DLD1 (cell line): Measurements from ENCODE around the gene PDE4DIP.
"Not testable (repeated sequence)": the region's sequence is repeated elsewhere in the genome, so short reads cannot be mapped to it uniquely, and the experiment has no call there.

Experiments used
- in situ Hi-C: cut with HindIII; loops from 2 replicates; pipeline ENCODE4 v1.10.0; 2017; ENCODE audit warnings: low sequenced_read_pairs

The PDE4DIP gene

GRCh38 chr1:148918836-148919447 is 74.7 kb downstream of the PDE4DIP start:
- in situ Hi-C loops: not testable (repeated sequence)

GRCh38 chr1:148921047-148921446 is 76.8 kb downstream of the PDE4DIP start:
- in situ Hi-C loops: not testable (repeated sequence)

- in situ Hi-C loops: not testable (repeated sequence)
Observed at GRCh38 chr1:148923798-148924197, 79.6 kb downstream of the PDE4DIP start.

GRCh38 chr1:148927645-148928044 is 83.4 kb downstream of the PDE4DIP start:
- in situ Hi-C loops: not testable (repeated sequence)

- in situ Hi-C loops: not testable (repeated sequence)
Observed at GRCh38 chr1:148929253-148929652, 85.0 kb downstream of the PDE4DIP start.

- in situ Hi-C loops: not testable (repeated sequence)
Observed at GRCh38 chr1:148935381-148936002, 91.3 kb downstream of the PDE4DIP start.

- in situ Hi-C loops: not testable (repeated sequence)
Observed at GRCh38 chr1:148942906-148943305, 98.7 kb downstream of the PDE4DIP start.

- in situ Hi-C loops: not testable (repeated sequence)
Observed at GRCh38 chr1:148945130-148945529, 100.9 kb downstream of the PDE4DIP start.

GRCh38 chr1:148948768-148949167 is 104.5 kb downstream of the PDE4DIP start:
- in situ Hi-C loops: not testable (repeated sequence)

GRCh38 chr1:148951336-148952227 is 107.4 kb downstream of the PDE4DIP start:
- in situ Hi-C loops: not testable (repeated sequence)

- in situ Hi-C loops: not testable (repeated sequence)
Observed at GRCh38 chr1:148952253-148952937, 108.2 kb downstream of the PDE4DIP start.

GRCh38 chr1:148952938-148953616 is 108.8 kb downstream of the PDE4DIP start:
- in situ Hi-C loops: not testable (repeated sequence)

GRCh38 chr1:148953730-148954129 is 109.5 kb downstream of the PDE4DIP start:
- in situ Hi-C loops: not testable (repeated sequence)

- in situ Hi-C loops: not testable (repeated sequence)
Observed at GRCh38 chr1:148958343-148958742, 114.1 kb downstream of the PDE4DIP start.

- in situ Hi-C loops: not testable (repeated sequence)
Observed at GRCh38 chr1:148960212-148961000, 116.2 kb downstream of the PDE4DIP start.

GRCh38 chr1:148962127-148962857 is 118.1 kb downstream of the PDE4DIP start:
- in situ Hi-C loops: not testable (repeated sequence)

GRCh38 chr1:148966084-148966483 is 121.9 kb downstream of the PDE4DIP start:
- in situ Hi-C loops: not testable (repeated sequence)

GRCh38 chr1:148967580-148967979 is 123.4 kb downstream of the PDE4DIP start:
- in situ Hi-C loops: not testable (repeated sequence)

- in situ Hi-C loops: not testable (repeated sequence)
Observed at GRCh38 chr1:148968682-148969081, 124.5 kb downstream of the PDE4DIP start.
